SK-N-MC (cell line): ENCODE data around the gene ATP7B.

Experiments used
- DNase-seq: peaks from one replicate; pipeline ENCODE4 v3.0.0-alpha.2; 2011; ENCODE audit warnings: low read depth, low spot score
- H3K27ac ChIP-seq: fragments of 200-600 bp; sonication (generic); 2 replicates; pipeline ENCODE4 v1.5.1; 2016; ENCODE audit warnings: mixed run types
- H3K36me3 ChIP-seq: fragments of 200-600 bp; sonication (generic); 2 replicates; pipeline ENCODE4 v1.6.1; 2017; ENCODE audit warnings: antibody characterized with exemption, low read length, mixed read lengths; ENCODE audit not compliant: insufficient read depth
- H3K4me3 ChIP-seq: fragments of 200-600 bp; sonication (generic); 2 replicates; pipeline ENCODE4 v1.5.1; 2016
- H3K9ac ChIP-seq: fragments of 200-600 bp; sonication (generic); 2 replicates; pipeline ENCODE4 v1.8.0; 2017; ENCODE audit warnings: mixed run types, mixed read lengths; ENCODE audit not compliant: insufficient read length
- H3K9me3 ChIP-seq: fragments of 200-600 bp; sonication (generic); 2 replicates; pipeline ENCODE4 v1.6.1; 2017; ENCODE audit warnings: low read depth, mild to moderate bottlenecking, antibody characterized with exemption, low read length, moderate library complexity, mixed read lengths
- EZH2 ChIP-seq: fragments of 200-600 bp; sonication (generic); IDR thresholded peaks from one replicate; pipeline ENCODE4 v1.6.1; 2017; ENCODE audit warnings: antibody characterized with exemption
- FOXP2 ChIP-seq: optimal IDR thresholded peaks from 2 replicates; pipeline ENCODE3; 2011; ENCODE audit warnings: mild to moderate bottlenecking, moderate library complexity; ENCODE audit not compliant: insufficient read depth; ENCODE audit errors: extremely low read length, control extremely low read depth
- POLR2AphosphoS5 ChIP-seq: IDR thresholded peaks from 2 replicates; pipeline ENCODE4 v1.6.1; 2012; ENCODE audit warnings: mild to moderate bottlenecking, low read depth, low read length, borderline replicate concordance

Gene ATP7B

GRCh38 chr13:51950722-51951121 is 60.5 kb downstream of the ATP7B start:
- no peaks in the 10 kb centered on the region for H3K36me3 ChIP-seq
- no peak overlapping the region for H3K27ac ChIP-seq
- no peaks in the 10 kb centered on the region for H3K9me3 ChIP-seq
- no peak overlapping the region for H3K9ac ChIP-seq
- no peak for DNase-seq
- no peak overlapping the region for H3K4me3 ChIP-seq
- TF ChIP-seq POLR2AphosphoS5: no peak
- no peak for TF ChIP-seq EZH2
- TF ChIP-seq FOXP2: no peak

GRCh38 chr13:51946163-51946669 is 65.0 kb downstream of the ATP7B start:
- H3K9me3 ChIP-seq: no peaks in the 10 kb centered on the region
- TF ChIP-seq FOXP2 (no peak), EZH2 (no peak), POLR2AphosphoS5 (no peak)
- no peaks in the 10 kb centered on the region for H3K36me3 ChIP-seq
- no peak overlapping the region for H3K4me3 ChIP-seq
- no peak overlapping the region for H3K9ac ChIP-seq
- no peak overlapping the region for H3K27ac ChIP-seq
- no peak for DNase-seq

- H3K27ac ChIP-seq: no peak overlapping the region
- H3K9ac ChIP-seq: no peak overlapping the region
- H3K4me3 ChIP-seq: no peak overlapping the region
- no peaks in the 10 kb centered on the region for H3K36me3 ChIP-seq
- no peaks in the 10 kb centered on the region for H3K9me3 ChIP-seq
- no peak for TF ChIP-seq FOXP2
- no peak for DNase-seq
Measured at GRCh38 chr13:51945149-51945548, 66.1 kb downstream of the ATP7B start.

DNA sequence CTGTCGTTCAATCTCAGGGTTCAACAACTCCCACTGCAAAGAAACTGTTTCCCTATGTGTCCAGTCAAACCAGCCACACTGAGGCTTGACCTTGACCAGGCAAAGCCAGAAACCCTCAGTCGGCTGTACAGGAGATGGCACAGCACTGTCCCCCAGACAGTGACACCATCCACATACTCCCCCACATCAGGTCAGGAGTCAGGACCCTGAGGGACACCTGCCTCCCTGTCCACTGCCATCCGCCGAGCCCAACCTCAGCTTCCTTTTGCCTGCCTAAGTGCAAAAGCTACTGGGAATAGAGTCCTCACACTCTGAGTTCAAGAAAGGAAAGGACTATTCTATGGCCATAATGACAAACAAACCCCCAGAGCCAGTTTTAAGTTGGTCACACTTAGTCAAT is 66.8 kb downstream of the ATP7B start:
- H3K27ac ChIP-seq: no peak overlapping the region

DNA sequence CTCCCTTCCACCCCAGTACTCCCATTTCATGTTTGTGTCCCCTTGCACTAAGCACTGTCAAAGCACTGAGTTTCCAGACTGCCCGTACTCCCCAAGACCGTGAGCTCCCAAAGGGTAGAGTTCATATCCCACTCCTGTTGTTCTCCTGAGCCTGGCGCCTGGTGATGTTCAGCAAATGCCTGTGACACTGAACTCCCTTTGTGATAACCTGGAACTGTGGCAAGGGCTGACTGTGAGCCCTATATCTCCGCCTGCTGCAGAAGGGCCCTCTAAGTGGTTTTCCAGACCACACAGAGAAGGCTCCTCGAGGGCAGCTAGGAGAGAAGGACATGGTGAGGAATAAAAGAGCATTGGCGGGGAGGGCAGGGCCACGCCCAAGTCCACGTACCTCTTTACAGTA is 67.5 kb downstream of the ATP7B start:
- H3K36me3 ChIP-seq: no peaks in the 10 kb centered on the region
- TF ChIP-seq EZH2: no peak
- no peak for TF ChIP-seq FOXP2
- no peak for TF ChIP-seq POLR2AphosphoS5
- no peak for DNase-seq

More for the DNA sequence above, 66.8 kb downstream of the ATP7B start:
- TF ChIP-seq POLR2AphosphoS5 (no peak), EZH2 (no peak), FOXP2 (no peak)
- no peaks in the 10 kb centered on the region for H3K9me3 ChIP-seq
- no peak overlapping the region for H3K4me3 ChIP-seq
- no peaks in the 10 kb centered on the region for H3K36me3 ChIP-seq
- no peak for DNase-seq
- no peak overlapping the region for H3K9ac ChIP-seq

DNA sequence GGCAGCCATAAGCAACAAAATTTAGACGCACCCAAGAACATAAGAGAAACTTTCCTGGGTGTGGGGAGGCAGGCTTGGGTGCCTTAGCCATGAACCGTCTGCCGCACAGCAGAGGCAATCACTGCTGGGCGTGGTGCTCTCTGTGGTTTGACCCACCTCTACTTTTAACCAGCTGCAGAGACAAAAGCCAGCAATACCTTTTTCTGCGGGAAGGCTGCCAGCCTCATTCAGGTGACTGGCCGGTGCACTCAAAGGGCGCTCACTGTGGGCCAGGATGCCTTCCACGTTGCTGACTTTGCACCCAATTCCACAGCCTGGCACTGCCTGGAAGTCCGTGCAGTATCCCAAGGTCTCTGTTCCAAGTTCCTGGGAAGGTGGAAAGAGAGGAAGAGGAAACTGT is 69.1 kb downstream of the ATP7B start:
- H3K9ac ChIP-seq: no peak overlapping the region
- no peak for DNase-seq
- no peak overlapping the region for H3K4me3 ChIP-seq
- H3K9me3 ChIP-seq: no peaks in the 10 kb centered on the region
- H3K36me3 ChIP-seq: no peaks in the 10 kb centered on the region
- H3K27ac ChIP-seq: no peak overlapping the region
- no peak for TF ChIP-seq FOXP2
- TF ChIP-seq POLR2AphosphoS5: no peak
- TF ChIP-seq EZH2: no peak

More for the DNA sequence above, 67.5 kb downstream of the ATP7B start:
- H3K4me3 ChIP-seq: no peak overlapping the region
- H3K9me3 ChIP-seq: no peaks in the 10 kb centered on the region
- H3K27ac ChIP-seq: no peak overlapping the region
- H3K9ac ChIP-seq: no peak overlapping the region

DNA sequence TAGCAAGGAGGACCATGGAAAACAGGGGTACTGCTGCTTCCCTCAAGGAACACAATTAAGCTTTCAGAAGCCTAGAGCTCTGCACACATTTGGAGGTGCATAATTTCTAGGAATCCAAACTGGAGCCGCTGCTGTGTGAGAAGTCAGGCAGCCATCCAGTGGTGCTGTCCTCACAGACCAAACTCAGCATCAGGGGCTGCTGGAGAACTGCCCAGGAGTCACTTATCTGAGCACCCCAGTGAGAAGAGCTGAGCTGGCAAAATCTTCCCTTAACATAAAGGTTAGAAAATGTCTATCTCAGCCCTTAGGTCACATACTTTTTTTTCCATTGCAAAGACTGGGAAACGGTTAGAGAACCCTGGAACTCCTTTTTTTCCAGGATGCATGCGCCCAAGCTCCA is 72.8 kb downstream of the ATP7B start:
- Histone ChIP-seq H3K27ac (no peak overlapping the region), H3K36me3 (no peaks in the 10 kb centered on the region), H3K9me3 (no peaks in the 10 kb centered on the region), H3K9ac (no peak overlapping the region), H3K4me3 (no peak overlapping the region)
- TF ChIP-seq EZH2 (no peak), FOXP2 (no peak), POLR2AphosphoS5 (no peak)
- DNase-seq: no peak

DNA sequence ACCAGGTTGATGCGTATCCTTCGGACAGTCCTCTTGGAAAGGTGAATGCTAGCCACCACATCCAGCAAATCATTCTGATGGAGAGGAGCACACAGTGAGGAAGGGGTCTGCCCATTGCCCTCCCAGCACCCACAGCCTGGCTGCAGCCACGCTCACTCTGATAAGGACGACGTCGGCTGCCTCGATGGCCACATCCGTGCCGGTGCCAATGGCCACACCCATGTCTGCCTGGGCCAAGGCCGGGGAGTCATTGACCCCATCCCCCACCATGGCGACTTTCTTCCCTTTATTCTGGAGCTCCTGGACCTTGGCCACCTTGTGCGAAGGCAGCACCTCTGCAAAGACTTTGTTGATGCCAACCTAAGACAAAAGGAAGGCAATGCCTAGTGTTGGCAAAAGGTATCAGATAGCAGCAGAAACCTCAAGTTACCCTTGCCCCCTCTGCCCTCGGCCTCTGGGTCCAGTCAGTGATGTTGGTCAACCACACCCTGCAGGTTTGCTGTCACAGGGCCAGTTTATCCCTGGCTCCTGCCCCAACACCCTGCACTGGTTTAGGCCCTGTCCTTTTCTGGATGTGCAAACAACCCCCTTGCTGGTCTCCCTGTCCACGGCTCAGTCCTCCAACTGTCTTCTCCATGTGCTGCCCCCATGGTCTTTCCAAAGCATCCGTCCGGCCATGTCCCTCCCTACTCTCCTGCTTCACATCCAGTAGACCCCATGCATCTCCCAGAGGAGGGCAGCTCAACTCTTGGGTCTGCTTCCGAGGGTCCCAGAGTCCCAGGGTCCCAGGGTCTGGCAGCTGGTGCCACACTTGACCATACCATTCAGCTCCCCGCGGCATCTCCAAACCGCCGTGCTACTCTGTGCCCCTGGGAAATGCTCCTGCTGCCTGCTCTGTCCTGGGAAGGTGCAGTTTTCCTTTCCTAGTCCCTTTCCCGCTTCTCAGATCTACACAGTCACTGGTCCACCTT is 73.6 kb downstream of the ATP7B start:
- Histone ChIP-seq H3K36me3 (no peaks in the 10 kb centered on the region), H3K4me3 (no peak overlapping the region), H3K27ac (no peak overlapping the region), H3K9ac (no peak overlapping the region), H3K9me3 (no peaks in the 10 kb centered on the region)
- TF ChIP-seq FOXP2 (no peak), EZH2 (no peak), POLR2AphosphoS5 (no peak)
- DNase-seq: no peak
